Neural progenitor cell (in vitro differentiated cells): ENCODE data around the gene MYPN.

Source experiments
- CTCF ChIP-seq: fragments of 200-600 bp; sonication (generic); IDR thresholded peaks from 2 replicates; pipeline ENCODE4 v1.5.1; 2017; ENCODE audit warnings: antibody characterized with exemption, mild to moderate bottlenecking
- EZH2 ChIP-seq: fragments of 200-600 bp; sonication (generic); IDR thresholded peaks from 2 replicates; pipeline ENCODE4 v1.6.1; 2017; ENCODE audit warnings: antibody characterized with exemption, mild to moderate bottlenecking, moderate library complexity

DNA sequence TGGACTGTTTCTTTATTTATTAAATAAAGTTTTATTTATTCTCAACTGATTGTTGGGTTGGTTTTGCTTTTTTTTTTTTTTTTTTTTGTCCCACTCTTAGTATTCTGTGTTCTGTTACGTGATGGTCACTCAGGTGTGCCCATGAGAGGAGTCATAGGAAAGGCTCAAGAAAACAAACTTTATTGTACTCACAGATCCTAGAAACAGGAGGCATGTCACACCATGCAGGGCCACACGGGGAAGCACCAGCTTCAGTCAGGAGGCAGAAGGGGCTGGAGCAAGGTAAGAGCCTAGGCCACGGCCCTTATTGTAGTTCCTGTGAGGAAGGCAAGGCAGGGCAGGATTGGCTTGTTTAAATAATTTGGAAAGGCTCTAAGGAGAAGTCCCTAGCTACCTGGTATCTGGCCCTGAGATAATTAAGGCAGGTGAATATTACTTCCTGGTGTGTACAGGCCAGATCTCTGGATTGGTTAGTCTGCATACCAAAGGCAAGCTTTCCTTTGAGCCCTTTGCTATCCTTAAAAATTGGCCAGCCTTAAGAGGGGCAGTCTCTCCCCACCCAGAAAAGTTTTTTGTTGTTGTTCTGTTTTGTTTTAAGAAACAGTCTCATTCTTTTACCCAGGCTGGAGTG lies 114.4 kb downstream of the MYPN start:
- TF ChIP-seq CTCF (peak; percentile 33), EZH2 (no peak)
